Vagina (tissue), 2 donors: ENCODE results near the gene HIGD2A.

Experiments used
- POLR2AphosphoS5 ChIP-seq, 2 donors: sonication (generic); formaldehyde crosslinking; IDR thresholded peaks; one replicate each; pipeline ENCODE4 v1.9.0; 2017; ENCODE audit warnings: antibody characterized with exemption in 2 of 2, mild to moderate bottlenecking in 2 of 2, low read depth in 1 of 2; ENCODE audit not compliant: insufficient read depth in 1 of 2
- TF ChIP-seq, protein P1 (sequence below), 3 experiments: fragments of 450-650 bp in 2 of 3; fragments of 200-600 bp in 1 of 3; sonication (generic) in 1 of 3; IDR thresholded peaks; one replicate each; pipeline ENCODE4 v1.5.1; 2017 to 2019; ENCODE audit warnings: antibody characterized with exemption in 3 of 3, mild to moderate bottlenecking in 2 of 3, moderate library complexity in 2 of 3

DNA sequence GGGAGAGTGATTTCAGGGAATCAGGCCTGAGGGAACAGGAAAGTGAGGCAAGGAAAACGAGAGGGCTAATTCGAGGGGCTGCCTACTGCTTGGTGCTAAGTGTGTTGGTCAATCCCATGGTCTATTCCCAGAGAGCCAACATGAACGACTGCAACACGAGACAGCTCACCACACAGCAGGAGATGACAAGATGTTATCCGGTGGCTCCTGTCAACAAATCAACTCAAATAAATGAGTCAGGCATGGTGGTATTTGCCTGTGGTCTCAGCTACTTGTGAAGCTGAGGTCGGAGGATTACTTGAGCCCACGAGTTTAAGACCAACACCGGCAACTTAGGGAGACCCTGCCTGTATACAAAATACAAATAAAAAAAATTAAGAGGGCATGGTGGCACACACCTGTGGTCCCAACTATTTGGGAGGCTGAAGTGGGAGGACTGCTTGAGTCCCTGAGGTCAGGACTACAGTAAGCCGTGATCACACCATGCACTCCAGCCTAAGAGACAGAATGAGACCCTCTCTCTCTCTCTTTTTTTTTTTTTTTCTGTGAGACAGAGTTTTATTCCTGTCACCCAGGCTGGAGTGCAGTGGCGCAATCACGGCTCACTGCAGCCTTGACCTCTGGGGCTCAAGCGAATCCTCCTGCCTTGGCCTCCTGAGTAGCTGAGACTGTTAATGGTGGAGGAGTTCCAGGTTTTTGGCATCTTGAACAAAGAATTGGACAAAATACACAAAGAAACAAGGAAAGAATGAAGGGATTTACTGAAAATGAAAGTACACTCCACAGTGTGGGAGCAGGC, 50.6 kb downstream of the HIGD2A start:
- TF ChIP-seq, protein P1, sequence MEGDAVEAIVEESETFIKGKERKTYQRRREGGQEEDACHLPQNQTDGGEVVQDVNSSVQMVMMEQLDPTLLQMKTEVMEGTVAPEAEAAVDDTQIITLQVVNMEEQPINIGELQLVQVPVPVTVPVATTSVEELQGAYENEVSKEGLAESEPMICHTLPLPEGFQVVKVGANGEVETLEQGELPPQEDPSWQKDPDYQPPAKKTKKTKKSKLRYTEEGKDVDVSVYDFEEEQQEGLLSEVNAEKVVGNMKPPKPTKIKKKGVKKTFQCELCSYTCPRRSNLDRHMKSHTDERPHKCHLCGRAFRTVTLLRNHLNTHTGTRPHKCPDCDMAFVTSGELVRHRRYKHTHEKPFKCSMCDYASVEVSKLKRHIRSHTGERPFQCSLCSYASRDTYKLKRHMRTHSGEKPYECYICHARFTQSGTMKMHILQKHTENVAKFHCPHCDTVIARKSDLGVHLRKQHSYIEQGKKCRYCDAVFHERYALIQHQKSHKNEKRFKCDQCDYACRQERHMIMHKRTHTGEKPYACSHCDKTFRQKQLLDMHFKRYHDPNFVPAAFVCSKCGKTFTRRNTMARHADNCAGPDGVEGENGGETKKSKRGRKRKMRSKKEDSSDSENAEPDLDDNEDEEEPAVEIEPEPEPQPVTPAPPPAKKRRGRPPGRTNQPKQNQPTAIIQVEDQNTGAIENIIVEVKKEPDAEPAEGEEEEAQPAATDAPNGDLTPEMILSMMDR (IDR thresholded peaks at IDR 0.05), result no peak
- TF ChIP-seq POLR2AphosphoS5 (IDR thresholded peaks at IDR 0.05; ENCODE audit: insufficient read depth in 1 of 2, low read depth in 1 of 2), result no peak
